Thymus (tissue), 11 donors: ENCODE data around the gene PDE4B. TPM values are rescaled to one million over a fixed set of nuclear protein-coding genes. Genes with fewer than 3 reads are reported as not detected.
A peak's percentile ranks its signal among the peaks of the same experiment; 100 is the strongest.
"Not testable (repeated sequence)": the region's sequence is repeated elsewhere in the genome, so short reads cannot be mapped to it uniquely, and the experiment has no call there.

Experiments
- DNase-seq, 9 donors: peaks; one replicate each; pipeline ENCODE4 v3.0.0-alpha.2; 2013; ENCODE audit warnings: low spot score in 9 of 9, low read depth in 6 of 9, missing footprints in 1 of 9
- H3K27ac ChIP-seq, 2 donors: one replicate each; pipeline ENCODE4 v1.5.1; 2013; ENCODE audit warnings: control low read depth in 1 of 2, low read depth in 1 of 2, low read length in 1 of 2, mild to moderate bottlenecking in 1 of 2, moderate library complexity in 1 of 2
- H3K27me3 ChIP-seq, 2 donors: one replicate each; pipeline ENCODE4 v1.5.1; 2013; ENCODE audit warnings: low read length in 1 of 2; ENCODE audit not compliant: control insufficient read depth in 2 of 2, insufficient read depth in 1 of 2
- H3K36me3 ChIP-seq, 2 donors: one replicate each; pipeline ENCODE4 v1.5.1; 2013; ENCODE audit warnings: low read length in 1 of 2, mild to moderate bottlenecking in 1 of 2, moderate library complexity in 1 of 2; ENCODE audit not compliant: control insufficient read depth in 2 of 2, insufficient read depth in 2 of 2
- H3K4me1 ChIP-seq, 2 donors: one replicate each; pipeline ENCODE4 v1.5.1; 2013; ENCODE audit warnings: low read length in 2 of 2; ENCODE audit not compliant: control insufficient read depth in 2 of 2, insufficient read depth in 2 of 2
- H3K4me3 ChIP-seq, 2 donors: one replicate each; pipeline ENCODE4 v1.5.1; 2013; ENCODE audit warnings: low read length in 2 of 2, control low read depth in 1 of 2, mild to moderate bottlenecking in 1 of 2
- H3K9me3 ChIP-seq, 2 donors: one replicate each; pipeline ENCODE4 v1.5.1; 2013; ENCODE audit warnings: low read length in 1 of 2, mild to moderate bottlenecking in 1 of 2; ENCODE audit not compliant: control insufficient read depth in 2 of 2, insufficient read depth in 1 of 2
- WGBS: extraction: QIAGEN DNeasy Blood & Tissue Kit; methylation state at CpG from one replicate; pipeline ENCODE4 v1.1.7; 2013; 5-methylcytosine and 5-hydroxymethylcytosine counted together
- polyA plus RNA-seq: library from polyadenylated mRNA; stranded (reverse); fragments of 200-250 nt; gene quantifications from one replicate; pipeline ENCODE4 v1.2.3, GENCODE V29; 2013
- total RNA-seq: library from RNA; stranded (reverse); fragments of 120-200 nt; gene quantifications from one replicate; pipeline ENCODE4 v1.2.4, GENCODE V29; 2013
- donor health status: healthy.

PDE4B gene
- total and polyA plus RNA-seq, 2 donors: 9.9 to 10.9 TPM

GRCh38 chr1:66074147-66074546, 281.5 kb downstream of the PDE4B start:
- Histone ChIP-seq H3K27me3 (no peaks in the 10 kb centered on the region), H3K4me3 (no peak overlapping the region), H3K9me3 (no peaks in the 10 kb centered on the region), H3K4me1 (no peaks in the 10 kb centered on the region), H3K36me3 (no peaks in the 10 kb centered on the region), H3K27ac (no peak overlapping the region)
- WGBS: 92% methylated on average over 2 of the region's 2 CpGs
- DNase-seq: no peak

GRCh38 chr1:66078412-66078811, 285.7 kb downstream of the PDE4B start:
- WGBS: 92% methylated on average over 6 of the region's 6 CpGs
- no peaks in the 10 kb centered on the region for H3K36me3 ChIP-seq
- H3K27ac ChIP-seq: no peak overlapping the region
- H3K4me1 ChIP-seq: no peaks in the 10 kb centered on the region
- H3K4me3 ChIP-seq: no peak overlapping the region
- no peak for DNase-seq
- H3K27me3 ChIP-seq: no peaks in the 10 kb centered on the region
- H3K9me3 ChIP-seq: no peaks in the 10 kb centered on the region

GRCh38 chr1:66083003-66083402, 290.3 kb downstream of the PDE4B start:
- WGBS: 93% methylated on average over 3 of the region's 3 CpGs
- Histone ChIP-seq H3K4me1 (no peaks in the 10 kb centered on the region), H3K36me3 (no peaks in the 10 kb centered on the region), H3K27ac (no peak overlapping the region), H3K27me3 (no peaks in the 10 kb centered on the region), H3K4me3 (no peak overlapping the region), H3K9me3 (no peaks in the 10 kb centered on the region)
- no peak for DNase-seq

GRCh38 chr1:66084442-66084841, 291.7 kb downstream of the PDE4B start:
- no peak overlapping the region for H3K4me3 ChIP-seq

GRCh38 chr1:66085600-66085999, 292.9 kb downstream of the PDE4B start:
- Histone ChIP-seq H3K27me3 (no peaks in the 10 kb centered on the region), H3K4me3 (no peak overlapping the region), H3K9me3 (no peaks in the 10 kb centered on the region), H3K4me1 (no peaks in the 10 kb centered on the region), H3K36me3 (no peaks in the 10 kb centered on the region), H3K27ac (no peak overlapping the region)
- 87% methylated on average over 4 of the region's 4 CpGs for WGBS
- DNase-seq: no peak

More at GRCh38 chr1:66084442-66084841, 291.7 kb downstream of the PDE4B start:
- H3K9me3 ChIP-seq: no peaks in the 10 kb centered on the region
- H3K27ac ChIP-seq: no peak overlapping the region
- H3K4me1 ChIP-seq: no peaks in the 10 kb centered on the region
- H3K36me3 ChIP-seq: no peaks in the 10 kb centered on the region
- DNase-seq: no peak
- H3K27me3 ChIP-seq: no peaks in the 10 kb centered on the region

GRCh38 chr1:66088787-66089186, 296.1 kb downstream of the PDE4B start:
- Histone ChIP-seq H3K4me3 (no peak overlapping the region), H3K9me3 (no peaks in the 10 kb centered on the region), H3K36me3 (no peaks in the 10 kb centered on the region), H3K4me1 (no peaks in the 10 kb centered on the region), H3K27ac (no peak overlapping the region), H3K27me3 (no peaks in the 10 kb centered on the region)
- no peak for DNase-seq
- 93% methylated on average over 3 of the region's 3 CpGs for WGBS

DNA sequence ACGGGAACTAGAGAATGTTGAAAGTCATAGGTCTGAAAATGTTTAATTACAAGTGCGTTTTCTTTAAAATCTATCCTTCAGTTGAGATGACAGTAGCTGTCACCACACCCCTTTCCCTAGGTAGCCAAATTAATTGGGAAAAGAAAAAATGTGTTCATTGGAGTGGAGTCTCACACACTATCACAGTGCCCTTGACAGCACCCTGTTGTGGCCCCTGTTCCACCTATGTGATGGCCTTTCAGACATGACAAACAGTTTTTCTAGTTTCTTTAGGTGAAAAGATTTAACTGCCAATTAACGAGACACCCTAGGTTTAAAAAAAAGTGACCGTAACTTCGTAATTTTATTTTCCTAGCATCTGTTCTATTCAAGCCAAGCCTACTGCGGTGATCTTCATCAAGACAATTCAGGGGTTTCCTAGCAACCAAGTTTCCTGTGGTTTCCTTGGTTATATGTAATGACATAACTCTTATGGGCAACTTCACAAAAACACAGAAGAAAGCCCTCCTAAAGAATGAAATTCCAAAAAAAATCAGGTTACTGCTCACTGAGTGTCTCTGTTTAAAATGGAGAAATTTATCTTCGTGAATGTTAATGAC, 298.3 kb downstream of the PDE4B start:
- peak in 8 of 9 donors; percentile 3 to 75 (median 21) for DNase-seq
- Histone ChIP-seq H3K27me3 (no peaks in the 10 kb centered on the region), H3K36me3 (no peaks in the 10 kb centered on the region), H3K9me3 (no peaks in the 10 kb centered on the region), H3K4me3 (no peak overlapping the region), H3K4me1 (no peaks in the 10 kb centered on the region), H3K27ac (no peak overlapping the region)
- WGBS: 38% methylated on average over 7 of the region's 7 CpGs

- 100% methylated on average over 1 of the region's 1 CpG for WGBS
- Histone ChIP-seq H3K9me3 (no peaks in the 10 kb centered on the region), H3K36me3 (no peaks in the 10 kb centered on the region), H3K4me3 (no peak overlapping the region), H3K4me1 (no peaks in the 10 kb centered on the region), H3K27ac (no peak overlapping the region), H3K27me3 (no peaks in the 10 kb centered on the region)
- DNase-seq: no peak
These were observed 302.5 kb downstream of the PDE4B start for GRCh38 chr1:66095190-66095589.

DNA sequence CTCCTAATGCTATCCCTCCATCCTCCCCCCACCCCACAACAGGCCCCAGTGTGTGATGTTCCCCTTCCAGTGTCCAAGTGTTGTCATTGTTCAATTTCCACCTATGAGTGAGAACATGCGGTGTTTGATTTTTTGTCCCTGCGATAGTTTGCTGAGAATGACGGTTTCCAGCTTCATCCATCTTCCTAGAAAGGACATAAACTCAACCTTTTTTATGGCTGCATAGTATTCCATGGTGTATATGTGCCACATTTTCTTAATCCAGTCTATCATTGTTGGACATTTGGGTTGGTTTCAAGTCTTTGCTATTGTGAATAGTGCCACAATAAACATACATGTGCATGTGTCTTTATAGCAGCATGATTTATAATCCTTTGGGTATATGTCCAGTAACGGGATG, 308.3 kb downstream of the PDE4B start:
- not testable (repeated sequence) for H3K27ac ChIP-seq, DNase-seq, H3K4me3 ChIP-seq, H3K36me3 ChIP-seq, H3K9me3 ChIP-seq, H3K4me1 ChIP-seq, H3K27me3 ChIP-seq
- WGBS: 96% methylated on average over 3 of the region's 4 CpGs

GRCh38 chr1:66104076-66104475, 311.4 kb downstream of the PDE4B start:
- H3K9me3 ChIP-seq, H3K4me1 ChIP-seq, H3K27me3 ChIP-seq, H3K27ac ChIP-seq, H3K4me3 ChIP-seq, H3K36me3 ChIP-seq, DNase-seq: not testable (repeated sequence)
- 94% methylated on average over 3 of the region's 5 CpGs for WGBS
